H54 (cell line): ENCODE data around the gene OSTN.
A peak's percentile ranks its signal among the peaks of the same experiment; 100 is the strongest.

Experiments used
- DNase-seq: peaks from one replicate; pipeline ENCODE4 v3.0.0; 2011; ENCODE audit warnings: low spot score, mixed read lengths; ENCODE audit not compliant: insufficient read length
- FAIRE-seq: peaks from 3 replicates; lab custom pipeline; 2011; peaks lifted over from hg19 to GRCh38; lab: Jason Lieb, UNC
- POLR2A ChIP-seq: IDR thresholded peaks from 2 replicates; pipeline ENCODE4 v1.6.1; 2011; ENCODE audit warnings: low read depth, mild to moderate bottlenecking, low read length

OSTN gene

GRCh38 chr3:191298846-191299245 lies 99.8 kb downstream of the OSTN start:
- TF ChIP-seq POLR2A: no peak
- no peak for DNase-seq
- FAIRE-seq: no peak

- no peak for DNase-seq
- no peak for TF ChIP-seq POLR2A
- no peak for FAIRE-seq
These were observed 101.4 kb downstream of the OSTN start for GRCh38 chr3:191300422-191300821.

- FAIRE-seq (no peak), DNase-seq (no peak)
- TF ChIP-seq POLR2A: no peak
These were observed 102.0 kb downstream of the OSTN start for GRCh38 chr3:191301017-191301416.

- DNase-seq (no peak), FAIRE-seq (no peak)
- no peak for TF ChIP-seq POLR2A
These were observed 102.9 kb downstream of the OSTN start for GRCh38 chr3:191301782-191302411.

GRCh38 chr3:191302451-191302850 lies 103.4 kb downstream of the OSTN start:
- FAIRE-seq (peak; percentile 64), DNase-seq (no peak)
- TF ChIP-seq POLR2A: no peak

GRCh38 chr3:191303596-191303995 lies 104.6 kb downstream of the OSTN start:
- DNase-seq (no peak), FAIRE-seq (no peak)
- TF ChIP-seq POLR2A: no peak

GRCh38 chr3:191306428-191306827 lies 107.4 kb downstream of the OSTN start:
- DNase-seq: no peak
- FAIRE-seq: no peak
- TF ChIP-seq POLR2A: no peak

GRCh38 chr3:191307341-191307740 lies 108.3 kb downstream of the OSTN start:
- no peak for DNase-seq
- peak; percentile 41 for FAIRE-seq
- TF ChIP-seq POLR2A: no peak

- TF ChIP-seq POLR2A: no peak
- DNase-seq (no peak), FAIRE-seq (no peak)
These were observed 114.3 kb downstream of the OSTN start for GRCh38 chr3:191313296-191313695.

- FAIRE-seq: no peak
These were observed 115.2 kb downstream of the OSTN start for GRCh38 chr3:191314109-191314728.

More at GRCh38 chr3:191314109-191314728, 115.2 kb downstream of the OSTN start:
- DNase-seq: no peak
- no peak for TF ChIP-seq POLR2A
